T-cell (primary cell): ENCODE measurements around the gene COL4A1. TPM values are rescaled to one million over a fixed set of nuclear protein-coding genes. Genes with fewer than 3 reads are reported as not detected.

ENCODE experiments used
- ATAC-seq, 4 experiments: fragments of 200-7000 bp in 3 of 4; fragments of 150-1000 bp in 1 of 4; cut with Tn5 transposase; replicated peaks in 1 of 4; 1 replicate in 3 of 4; 2 replicates in 1 of 4; pipeline ENCODE4 v1.10.0; 2021; ENCODE audit warnings: moderate library complexity in 3 of 4, mild to moderate bottlenecking in 2 of 4, moderate number of reproducible peaks in 1 of 4
- CTCF ChIA-PET, 2 donors: fragments of 300-600 bp; sonication (Branson Sonifier 250); formaldehyde crosslinking; loops; one replicate each; lab custom pipeline; 2022; ENCODE audit warnings: antibody characterized with exemption in 2 of 2; lab: Charles Lee
- POLR2A ChIA-PET, 2 donors: fragments of 300-600 bp; sonication (Branson Sonifier 250); formaldehyde crosslinking; loops; one replicate each; lab custom pipeline; 2022; ENCODE audit warnings: antibody characterized with exemption in 2 of 2; lab: Charles Lee
- DNase-seq, 35 experiments: peaks; one replicate each; pipeline versions ENCODE4 v3.0.0 to v3.0.0-alpha.2; 2013 to 2023
- H3K27ac ChIP-seq: one replicate; pipeline ENCODE4 v1.5.1; 2013; ENCODE audit warnings: low read length
- H3K27me3 ChIP-seq, 2 experiments: replicated peaks in 1 of 2; 1 replicate in 1 of 2; 2 replicates in 1 of 2; pipeline versions ENCODE4 v1.6.1 to v1.7.0; 2013; ENCODE audit warnings: low read length in 1 of 2, mixed read lengths in 1 of 2; ENCODE audit not compliant: control insufficient read depth in 2 of 2, insufficient read depth in 2 of 2; ENCODE audit errors: extremely low read depth in 1 of 2
- H3K36me3 ChIP-seq, 2 donors: 1 replicate in 1 of 2; 2 replicates in 1 of 2; pipeline versions ENCODE4 v1.6.1 to v1.7.0; 2013; ENCODE audit warnings: low read length in 1 of 2; ENCODE audit not compliant: control insufficient read depth in 2 of 2, insufficient read depth in 1 of 2; ENCODE audit errors: extremely low read depth in 1 of 2
- H3K4me1 ChIP-seq, 2 experiments: 1 replicate in 1 of 2; 2 replicates in 1 of 2; pipeline versions ENCODE4 v1.6.1 to v1.7.0; 2013; ENCODE audit warnings: low read length in 2 of 2, mixed read lengths in 1 of 2; ENCODE audit not compliant: insufficient read depth in 2 of 2, control insufficient read depth in 1 of 2; ENCODE audit errors: extremely low read depth in 1 of 2
- H3K4me3 ChIP-seq, 2 donors: 1 replicate in 1 of 2; 2 replicates in 1 of 2; pipeline versions ENCODE4 v1.5.1 to v1.7.0; 2013; ENCODE audit warnings: mild to moderate bottlenecking in 2 of 2, low read length in 1 of 2, moderate library complexity in 1 of 2; ENCODE audit not compliant: control insufficient read depth in 1 of 2; ENCODE audit errors: extremely low read depth in 1 of 2
- H3K9me3 ChIP-seq: 2 replicates; pipeline ENCODE4 v1.7.0; 2013
- H3K27ac Mint-ChIP-seq, 2 donors: one replicate each; pipeline ENCODE4 v1.8.0; 2020 to 2021; ENCODE audit warnings: mild to moderate bottlenecking in 2 of 2, mixed read lengths in 2 of 2
- H3K27me3 Mint-ChIP-seq, 2 donors: one replicate each; pipeline ENCODE4 v1.8.0; 2021 to 2022; ENCODE audit warnings: mixed read lengths in 2 of 2
- H3K36me3 Mint-ChIP-seq: one replicate; pipeline ENCODE4 v1.8.0; 2021; ENCODE audit warnings: mixed read lengths
- H3K4me1 Mint-ChIP-seq, 3 donors: one replicate each; pipeline ENCODE4 v1.8.0; 2020 to 2022; ENCODE audit warnings: mixed read lengths in 3 of 3, mild to moderate bottlenecking in 1 of 3
- H3K4me3 Mint-ChIP-seq, 3 donors: one replicate each; pipeline ENCODE4 v1.8.0; 2020 to 2022; ENCODE audit warnings: mild to moderate bottlenecking in 3 of 3, mixed read lengths in 3 of 3, moderate library complexity in 3 of 3
- H3K9me3 Mint-ChIP-seq, 3 donors: one replicate each; pipeline ENCODE4 v1.8.0; 2020 to 2022; ENCODE audit warnings: mixed read lengths in 3 of 3
- WGBS: methylation state at CpG from one replicate; pipeline ENCODE4 v1.1.5; 2013; ENCODE audit warnings: missing lambda C conversion rate; ENCODE audit not compliant: insufficient coverage; 5-methylcytosine and 5-hydroxymethylcytosine counted together
- total RNA-seq, 35 experiments: library from RNA in 6 of 35; stranded (reverse) in 6 of 35; fragments of 120-200 nt in 1 of 35; gene quantifications; one replicate each; pipeline versions ENCODE4 v1.2.1 to v1.2.4 and lab custom pipeline; 2013 to 2026

The COL4A1 gene
- total RNA-seq, 5 donors from 2014 or later (not counting 1 experiment from before 2014, with no cell fraction given): 0.49 to 1.3 (median 0.85) TPM; not detected in 2

DNA sequence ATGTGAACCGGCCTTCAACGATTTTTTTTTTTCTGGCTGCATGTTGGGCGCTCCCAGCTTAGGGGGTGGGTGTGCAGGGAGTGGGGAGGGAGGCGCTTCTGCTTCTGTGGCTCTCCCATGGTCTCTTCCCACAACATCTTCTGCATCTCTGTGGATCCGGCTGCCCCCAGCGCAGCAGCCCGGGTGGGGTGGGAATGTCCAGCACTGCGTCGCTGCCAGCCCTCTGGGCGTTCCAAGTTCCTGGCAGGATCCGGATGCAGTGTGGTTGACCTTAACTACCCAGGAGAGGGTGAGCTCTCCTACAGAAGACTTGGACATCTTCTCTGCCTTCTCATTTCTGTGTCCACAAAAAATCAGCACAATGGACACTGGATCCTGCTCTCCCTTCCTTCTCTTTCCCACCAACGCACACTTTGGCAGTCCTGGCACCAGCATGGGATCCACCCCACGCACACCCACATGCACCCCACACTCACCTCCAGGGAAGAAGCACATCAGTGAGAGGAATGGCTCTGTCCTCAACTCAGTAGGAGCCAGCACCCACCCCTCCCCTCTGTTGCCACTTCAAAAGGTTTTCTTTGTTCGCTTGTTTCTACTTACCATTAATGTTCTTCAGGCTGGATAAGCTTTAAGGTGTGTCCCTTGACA, 177.3 kb downstream of the COL4A1 start:
- Mint-ChIP-seq H3K4me1 (no peaks in the 10 kb centered on the region), H3K27ac (no peak overlapping the region), H3K4me3 (no peak overlapping the region), H3K36me3 (no peaks in the 10 kb centered on the region), H3K9me3 (no peaks in the 10 kb centered on the region), H3K27me3 (peaks cover 20 to 21% of the 10 kb centered on the region in 2 donors)
- no peak for DNase-seq
- Histone ChIP-seq H3K4me1 (no peaks in the 10 kb centered on the region), H3K27me3 (peaks cover 0 to 46% of the 10 kb centered on the region in 2 experiments), H3K4me3 (no peak overlapping the region), H3K36me3 (no peaks in the 10 kb centered on the region), H3K9me3 (no peaks in the 10 kb centered on the region), H3K27ac (no peak overlapping the region)
- ATAC-seq: no peak
- 71% methylated on average over 6 of the region's 14 CpGs for WGBS
- ChIA-PET CTCF (no interaction called here), POLR2A (no interaction called here)

DNA sequence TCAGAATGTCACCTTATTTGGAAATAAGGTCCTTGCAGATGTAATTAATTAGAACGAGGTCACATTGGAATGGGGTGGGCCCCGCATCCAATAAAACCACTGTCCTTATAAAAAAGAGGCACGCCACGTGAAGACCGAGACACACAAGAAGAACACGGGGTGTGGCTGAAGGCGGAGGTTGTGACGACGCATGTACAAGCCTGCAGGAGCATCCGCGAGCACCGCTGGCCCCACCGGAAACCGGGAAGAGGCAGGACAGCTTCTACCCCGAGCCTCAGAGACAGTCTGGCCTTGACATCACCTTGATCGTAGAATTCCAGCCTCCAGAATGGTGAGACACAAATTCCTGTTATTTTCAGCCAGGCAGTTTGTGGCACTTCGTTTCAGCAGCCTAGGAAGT, 177.9 kb downstream of the COL4A1 start:
- Mint-ChIP-seq H3K27ac (no peak overlapping the region), H3K4me1 (no peaks in the 10 kb centered on the region), H3K4me3 (no peak overlapping the region), H3K36me3 (no peaks in the 10 kb centered on the region), H3K27me3 (peaks cover 23 to 24% of the 10 kb centered on the region in 2 donors), H3K9me3 (no peaks in the 10 kb centered on the region)
- H3K9me3 ChIP-seq: no peaks in the 10 kb centered on the region
- peaks cover 0 to 47% of the 10 kb centered on the region in 2 experiments for H3K27me3 ChIP-seq
- no peak for ATAC-seq
- H3K4me3 ChIP-seq: no peak overlapping the region
- no peak for DNase-seq
- no peaks in the 10 kb centered on the region for H3K4me1 ChIP-seq
- ChIA-PET CTCF (no interaction called here), POLR2A (no interaction called here)
- no peaks in the 10 kb centered on the region for H3K36me3 ChIP-seq
- H3K27ac ChIP-seq: no peak overlapping the region
- WGBS: 81% methylated on average over 15 of the region's 17 CpGs

DNA sequence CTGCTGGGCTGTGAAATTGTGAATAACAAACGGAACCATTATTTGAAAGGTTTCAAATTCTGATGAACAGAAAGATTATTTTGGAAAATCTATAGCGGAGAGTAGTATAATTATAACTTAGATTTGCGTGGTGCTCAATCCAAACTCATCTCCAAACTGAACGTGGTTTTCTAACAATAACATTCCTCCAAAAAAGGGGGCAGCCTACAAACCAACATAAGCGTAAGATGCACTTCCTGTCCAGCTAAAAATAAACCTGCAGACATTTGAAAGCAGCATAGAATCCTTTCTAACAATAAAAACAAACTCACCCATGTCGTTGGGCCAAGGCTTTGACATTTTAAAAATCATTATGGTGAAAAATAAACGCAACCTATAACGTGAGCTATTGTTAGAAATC, 178.4 kb downstream of the COL4A1 start:
- no peaks in the 10 kb centered on the region for H3K9me3 Mint-ChIP-seq
- DNase-seq: no peak
- H3K27me3 ChIP-seq: peaks cover 0 to 43% of the 10 kb centered on the region in 2 experiments
- no peaks in the 10 kb centered on the region for H3K9me3 ChIP-seq
- H3K4me3 ChIP-seq: no peak overlapping the region
- H3K27ac Mint-ChIP-seq: no peak overlapping the region
- ATAC-seq: no peak
- ChIA-PET POLR2A (no interaction called here), CTCF (no interaction called here)
- no peaks in the 10 kb centered on the region for H3K36me3 Mint-ChIP-seq
- no peaks in the 10 kb centered on the region for H3K4me1 ChIP-seq
- peaks cover 23 to 26% of the 10 kb centered on the region in 2 donors for H3K27me3 Mint-ChIP-seq
- no peak overlapping the region for H3K27ac ChIP-seq
- H3K36me3 ChIP-seq: no peaks in the 10 kb centered on the region
- H3K4me1 Mint-ChIP-seq: no peaks in the 10 kb centered on the region
- no peak overlapping the region for H3K4me3 Mint-ChIP-seq
- 70% methylated on average over 3 of the region's 8 CpGs for WGBS

DNA sequence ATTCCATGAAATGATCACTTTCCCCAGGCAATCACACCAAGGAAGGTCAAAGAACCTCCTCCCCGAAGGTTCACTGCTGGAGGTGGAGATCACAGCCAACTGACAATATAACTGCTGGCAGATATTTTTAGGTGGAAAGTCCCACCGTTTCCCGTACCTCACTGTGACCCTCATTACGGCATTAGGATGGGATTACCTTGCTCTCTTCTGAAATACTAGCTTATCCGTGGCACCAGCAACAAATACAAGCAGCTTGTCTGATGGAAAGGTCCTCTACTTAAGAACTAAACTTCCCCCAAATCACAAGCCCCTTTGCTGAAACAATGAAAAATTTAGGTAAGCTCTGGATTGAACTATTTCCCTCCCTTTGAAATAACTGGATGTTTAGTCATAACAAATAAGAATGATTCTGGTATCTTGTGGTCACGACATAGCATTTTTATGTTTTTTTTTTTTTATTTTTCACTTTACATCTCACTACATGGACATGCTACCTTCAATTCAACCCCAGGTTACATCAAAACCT, 178.9 kb downstream of the COL4A1 start:
- H3K27ac ChIP-seq: no peak overlapping the region
- no peaks in the 10 kb centered on the region for H3K4me1 Mint-ChIP-seq
- H3K36me3 Mint-ChIP-seq: no peaks in the 10 kb centered on the region
- CTCF ChIA-PET: no interaction called here
- H3K4me1 ChIP-seq: no peaks in the 10 kb centered on the region
- H3K27me3 Mint-ChIP-seq: peaks cover 23 to 26% of the 10 kb centered on the region in 2 donors
- H3K9me3 ChIP-seq: no peaks in the 10 kb centered on the region
- H3K9me3 Mint-ChIP-seq: no peaks in the 10 kb centered on the region
- DNase-seq (no peak), ATAC-seq (no peak)
- POLR2A ChIA-PET: no interaction called here
- H3K4me3 ChIP-seq: no peak overlapping the region
- H3K4me3 Mint-ChIP-seq: no peak overlapping the region
- H3K27me3 ChIP-seq: peaks cover 0 to 46% of the 10 kb centered on the region in 2 experiments
- H3K27ac Mint-ChIP-seq: no peak overlapping the region
- 36% methylated on average over 2 of the region's 6 CpGs for WGBS
- H3K36me3 ChIP-seq: no peaks in the 10 kb centered on the region

DNA sequence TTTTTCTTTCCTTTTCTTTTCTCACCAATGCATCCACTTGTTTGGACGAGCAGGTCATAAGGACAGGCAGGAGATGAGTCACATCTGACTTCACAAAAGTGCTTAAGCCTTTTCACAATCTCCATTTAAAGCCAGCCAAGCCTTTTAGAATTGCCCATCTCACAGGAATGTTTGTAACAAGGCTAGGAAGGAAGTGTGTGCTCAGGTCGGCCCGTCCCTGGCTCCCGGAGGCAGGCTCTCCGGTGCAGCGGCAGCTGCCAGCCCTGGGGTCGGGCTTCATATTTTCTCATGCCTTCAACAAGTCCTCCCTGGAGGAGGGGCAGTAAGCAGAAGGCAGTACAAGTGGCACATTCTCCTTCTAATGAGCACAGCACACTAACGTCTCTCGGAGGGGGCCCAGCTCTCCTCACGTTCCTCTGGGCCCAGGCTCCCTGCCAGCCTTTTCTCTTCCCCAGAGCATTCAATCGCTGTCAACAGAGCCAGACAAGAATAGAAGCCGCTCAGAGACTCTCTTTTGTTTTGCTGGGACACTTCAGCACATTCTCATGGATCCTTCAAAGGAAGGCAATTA, 180.5 kb downstream of the COL4A1 start:
- peaks cover 23 to 24% of the 10 kb centered on the region in 2 donors for H3K27me3 Mint-ChIP-seq
- H3K9me3 Mint-ChIP-seq: no peaks in the 10 kb centered on the region
- no peak for DNase-seq
- H3K27ac Mint-ChIP-seq: no peak overlapping the region
- ChIA-PET POLR2A (no interaction called here), CTCF (no interaction called here)
- H3K4me3 ChIP-seq: no peak overlapping the region
- ATAC-seq: no peak
- no peaks in the 10 kb centered on the region for H3K9me3 ChIP-seq
- H3K4me3 Mint-ChIP-seq: no peak overlapping the region
- no peak overlapping the region for H3K27ac ChIP-seq
- no peaks in the 10 kb centered on the region for H3K4me1 ChIP-seq
- H3K4me1 Mint-ChIP-seq: no peaks in the 10 kb centered on the region
- peaks cover 0 to 39% of the 10 kb centered on the region in 2 experiments for H3K27me3 ChIP-seq
- H3K36me3 ChIP-seq: no peaks in the 10 kb centered on the region
- no peaks in the 10 kb centered on the region for H3K36me3 Mint-ChIP-seq
- WGBS: 20% methylated on average over 7 of the region's 12 CpGs

DNA sequence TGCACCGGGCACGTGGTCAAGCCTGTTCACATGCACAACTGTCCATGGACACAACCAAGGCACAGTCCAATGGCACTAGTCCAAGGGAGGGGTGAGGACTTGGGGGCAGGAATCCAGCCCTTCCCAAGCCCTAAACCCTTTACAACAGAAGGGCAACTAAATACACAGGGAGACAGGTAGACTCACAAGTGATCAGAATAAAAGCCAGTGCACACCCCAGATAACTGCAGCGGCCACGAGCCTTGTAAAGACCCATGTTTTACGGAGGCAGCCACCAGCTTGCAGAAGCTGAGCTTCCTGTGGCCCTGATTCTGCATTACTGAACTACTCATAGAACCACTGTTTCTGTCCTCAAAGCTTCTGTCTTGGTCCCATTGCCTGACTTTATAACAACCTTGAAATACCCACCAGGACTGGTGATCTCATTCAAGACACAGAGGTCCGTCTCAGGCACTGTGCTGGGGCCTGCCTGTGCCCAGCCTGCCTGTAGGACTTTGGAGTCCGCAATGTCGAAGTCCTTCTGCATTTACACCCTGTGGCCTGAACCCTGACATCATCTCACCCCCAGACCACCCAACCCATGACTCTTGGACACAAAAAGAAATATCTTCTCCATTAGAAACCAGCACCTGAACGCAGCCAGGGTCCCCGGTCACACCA, 181.2 kb downstream of the COL4A1 start:
- H3K4me3 Mint-ChIP-seq: no peak overlapping the region
- H3K9me3 Mint-ChIP-seq: no peaks in the 10 kb centered on the region
- H3K27me3 Mint-ChIP-seq: peaks cover 25% of the 10 kb centered on the region in 2 donors
- ChIA-PET POLR2A (no interaction called here), CTCF (no interaction called here)
- Histone ChIP-seq H3K27me3 (peaks cover 0 to 33% of the 10 kb centered on the region in 2 experiments), H3K4me3 (no peak overlapping the region), H3K4me1 (no peaks in the 10 kb centered on the region), H3K36me3 (no peaks in the 10 kb centered on the region), H3K9me3 (no peaks in the 10 kb centered on the region), H3K27ac (no peak overlapping the region)
- 84% methylated on average over 9 of the region's 10 CpGs for WGBS
- no peaks in the 10 kb centered on the region for H3K4me1 Mint-ChIP-seq
- H3K27ac Mint-ChIP-seq: no peak overlapping the region
- DNase-seq (no peak), ATAC-seq (no peak)
- no peaks in the 10 kb centered on the region for H3K36me3 Mint-ChIP-seq
